ENCODE measurements around the gene UNC13C.

DNA sequence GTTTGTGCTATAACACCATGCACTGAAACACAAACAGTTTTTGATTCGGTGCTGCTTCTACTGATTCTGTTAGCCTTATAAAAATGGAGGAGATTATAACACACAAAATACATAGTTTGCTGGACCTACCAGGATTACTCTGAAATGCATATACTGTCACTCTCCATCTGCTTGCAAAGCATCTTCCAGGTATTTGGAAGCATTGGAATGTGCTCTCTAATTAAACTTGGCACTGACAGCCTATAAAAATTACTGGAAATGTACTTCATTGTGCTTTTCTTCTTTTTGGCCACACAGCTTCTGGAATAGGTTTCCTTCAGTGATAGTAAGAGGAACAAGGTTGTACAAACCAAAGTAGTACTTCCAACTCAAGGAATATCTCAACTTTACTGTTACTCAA lies 376.1 kb downstream of the UNC13C start:
- TF ChIP-seq, protein P1, sequence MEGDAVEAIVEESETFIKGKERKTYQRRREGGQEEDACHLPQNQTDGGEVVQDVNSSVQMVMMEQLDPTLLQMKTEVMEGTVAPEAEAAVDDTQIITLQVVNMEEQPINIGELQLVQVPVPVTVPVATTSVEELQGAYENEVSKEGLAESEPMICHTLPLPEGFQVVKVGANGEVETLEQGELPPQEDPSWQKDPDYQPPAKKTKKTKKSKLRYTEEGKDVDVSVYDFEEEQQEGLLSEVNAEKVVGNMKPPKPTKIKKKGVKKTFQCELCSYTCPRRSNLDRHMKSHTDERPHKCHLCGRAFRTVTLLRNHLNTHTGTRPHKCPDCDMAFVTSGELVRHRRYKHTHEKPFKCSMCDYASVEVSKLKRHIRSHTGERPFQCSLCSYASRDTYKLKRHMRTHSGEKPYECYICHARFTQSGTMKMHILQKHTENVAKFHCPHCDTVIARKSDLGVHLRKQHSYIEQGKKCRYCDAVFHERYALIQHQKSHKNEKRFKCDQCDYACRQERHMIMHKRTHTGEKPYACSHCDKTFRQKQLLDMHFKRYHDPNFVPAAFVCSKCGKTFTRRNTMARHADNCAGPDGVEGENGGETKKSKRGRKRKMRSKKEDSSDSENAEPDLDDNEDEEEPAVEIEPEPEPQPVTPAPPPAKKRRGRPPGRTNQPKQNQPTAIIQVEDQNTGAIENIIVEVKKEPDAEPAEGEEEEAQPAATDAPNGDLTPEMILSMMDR (IDR thresholded peaks at IDR 0.05), result no peak
- no peak for TF ChIP-seq POLR2A (IDR thresholded peaks at IDR 0.05)
